HUES64 (cell line): Measurements from ENCODE around the gene UBE4B.

ENCODE experiments used
- H3K27ac ChIP-seq: 2 replicates; pipeline ENCODE4 v1.7.0; 2013; ENCODE audit warnings: low read depth, low read length, inconsistent platforms
- H3K27me3 ChIP-seq: 2 replicates; pipeline ENCODE4 v1.6.1; 2013; ENCODE audit warnings: mild to moderate bottlenecking, low read length; ENCODE audit not compliant: insufficient read depth
- H3K36me3 ChIP-seq: 2 replicates; pipeline ENCODE4 v1.6.1; 2013; ENCODE audit warnings: mild to moderate bottlenecking, low read length; ENCODE audit not compliant: insufficient read depth
- H3K4me1 ChIP-seq: 2 replicates; pipeline ENCODE4 v1.6.1; 2013; ENCODE audit warnings: mild to moderate bottlenecking, low read length, moderate library complexity; ENCODE audit not compliant: insufficient read depth
- H3K4me3 ChIP-seq: 2 replicates; pipeline ENCODE4 v1.5.1; 2013; ENCODE audit warnings: mild to moderate bottlenecking, low read length, moderate library complexity
- H3K9ac ChIP-seq: 2 replicates; pipeline ENCODE4 v1.6.1; 2013; ENCODE audit warnings: mild to moderate bottlenecking, low read depth, low read length
- H3K9me3 ChIP-seq: 2 replicates; pipeline ENCODE4 v1.6.1; 2013; ENCODE audit warnings: low read depth, low read length; ENCODE audit not compliant: insufficient read depth
- WGBS: fragments of 150-250, 120-280 bp; methylation state at CpG from one replicate; pipeline ENCODE4 v1.1.7; 2013; ENCODE audit warnings: missing lambda C conversion rate; 5-methylcytosine and 5-hydroxymethylcytosine counted together

The UBE4B gene

DNA sequence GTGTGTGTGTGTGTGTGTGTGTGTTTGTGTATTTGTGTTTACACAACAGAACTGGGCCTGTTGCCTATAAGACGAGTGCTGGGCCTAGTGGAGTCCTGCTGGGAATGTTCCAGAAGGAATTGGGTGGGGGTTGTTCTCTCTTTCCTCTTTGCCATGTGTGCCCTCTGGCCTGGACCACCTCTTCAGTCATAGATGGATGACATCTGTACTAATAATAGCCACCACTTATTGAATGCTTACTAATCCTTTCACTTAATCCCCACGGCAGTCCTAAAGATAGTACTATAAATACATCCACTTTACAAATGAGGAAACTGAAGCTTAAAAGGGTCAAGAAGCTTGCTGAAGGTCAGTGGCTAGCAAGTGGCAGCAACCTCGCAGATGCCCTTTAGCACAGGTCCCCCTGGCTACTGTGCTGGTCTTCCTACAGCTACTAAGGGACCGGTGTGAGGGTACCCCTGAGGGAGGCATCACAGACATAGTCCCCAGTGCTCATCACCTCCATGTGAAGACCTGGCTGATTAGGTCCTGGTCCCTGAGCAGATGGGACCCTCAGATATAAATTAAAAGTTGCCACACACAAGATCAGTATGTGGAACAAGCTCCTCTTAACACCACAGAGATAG, 122.4 kb downstream of the UBE4B start:
- Histone ChIP-seq H3K4me3 (no peak overlapping the region), H3K36me3 (peaks cover 35% of the 10 kb centered on the region), H3K27ac (no peak overlapping the region), H3K4me1 (no peaks in the 10 kb centered on the region), H3K27me3 (no peaks in the 10 kb centered on the region), H3K9ac (no peak overlapping the region), H3K9me3 (no peaks in the 10 kb centered on the region)
- WGBS: 97% methylated on average over 4 of the region's 4 CpGs

DNA sequence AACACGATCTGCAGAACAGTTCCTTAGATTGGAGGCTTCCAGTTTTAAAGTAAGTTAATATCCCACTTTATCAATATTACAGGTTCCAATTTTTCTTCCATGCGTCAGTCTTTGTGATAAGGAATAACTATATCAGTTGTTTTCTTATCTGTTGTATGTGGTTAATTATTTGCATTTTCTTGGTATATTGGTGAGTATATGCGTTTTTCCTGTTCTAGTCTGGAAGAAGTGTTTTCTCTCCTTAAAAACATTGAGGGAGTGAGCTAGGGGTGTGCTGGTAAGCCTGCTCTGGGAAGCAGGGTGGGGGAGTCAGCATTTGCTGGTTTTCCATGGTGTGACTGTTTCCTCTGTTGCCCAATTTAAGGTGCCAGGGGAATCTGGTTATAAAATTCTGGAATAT, 127.4 kb downstream of the UBE4B start:
- Histone ChIP-seq H3K27ac (no peak overlapping the region), H3K27me3 (no peaks in the 10 kb centered on the region), H3K4me1 (no peaks in the 10 kb centered on the region), H3K9me3 (no peaks in the 10 kb centered on the region), H3K4me3 (no peak overlapping the region), H3K9ac (no peak overlapping the region), H3K36me3 (peaks cover 57% of the 10 kb centered on the region)
- 92% methylated on average over 3 of the region's 3 CpGs for WGBS

DNA sequence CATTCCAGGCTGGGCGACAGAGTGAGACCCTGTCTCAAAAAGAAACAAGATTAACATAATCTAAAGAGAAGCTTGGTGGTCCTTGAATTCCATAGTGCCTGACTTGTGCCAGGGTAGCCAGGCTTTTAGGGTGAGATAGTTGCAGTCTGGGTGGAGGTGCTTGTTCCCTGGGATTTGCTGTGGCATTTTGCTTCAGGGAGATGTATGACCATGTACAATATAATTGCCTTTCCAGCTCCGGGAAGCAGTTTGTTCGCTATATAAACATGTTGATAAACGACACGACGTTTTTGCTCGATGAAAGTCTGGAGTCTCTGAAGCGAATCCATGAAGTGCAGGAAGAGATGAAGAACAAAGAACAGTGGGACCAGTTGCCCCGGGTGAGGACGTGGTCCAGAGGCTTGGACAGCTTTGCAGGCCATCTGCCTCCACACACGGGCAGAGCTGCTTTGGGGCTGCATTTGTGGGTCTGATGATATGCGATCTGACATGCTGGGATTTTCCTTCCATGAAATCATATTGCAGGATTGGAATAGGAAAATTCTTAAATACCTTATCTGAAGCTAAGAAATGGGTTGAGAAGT, 128.2 kb downstream of the UBE4B start:
- no peaks in the 10 kb centered on the region for H3K27me3 ChIP-seq
- H3K9me3 ChIP-seq: no peaks in the 10 kb centered on the region
- H3K4me1 ChIP-seq: no peaks in the 10 kb centered on the region
- no peak overlapping the region for H3K4me3 ChIP-seq
- WGBS: 95% methylated on average over 12 of the region's 12 CpGs
- no peak overlapping the region for H3K27ac ChIP-seq
- peaks cover 65% of the 10 kb centered on the region for H3K36me3 ChIP-seq
- H3K9ac ChIP-seq: no peak overlapping the region

DNA sequence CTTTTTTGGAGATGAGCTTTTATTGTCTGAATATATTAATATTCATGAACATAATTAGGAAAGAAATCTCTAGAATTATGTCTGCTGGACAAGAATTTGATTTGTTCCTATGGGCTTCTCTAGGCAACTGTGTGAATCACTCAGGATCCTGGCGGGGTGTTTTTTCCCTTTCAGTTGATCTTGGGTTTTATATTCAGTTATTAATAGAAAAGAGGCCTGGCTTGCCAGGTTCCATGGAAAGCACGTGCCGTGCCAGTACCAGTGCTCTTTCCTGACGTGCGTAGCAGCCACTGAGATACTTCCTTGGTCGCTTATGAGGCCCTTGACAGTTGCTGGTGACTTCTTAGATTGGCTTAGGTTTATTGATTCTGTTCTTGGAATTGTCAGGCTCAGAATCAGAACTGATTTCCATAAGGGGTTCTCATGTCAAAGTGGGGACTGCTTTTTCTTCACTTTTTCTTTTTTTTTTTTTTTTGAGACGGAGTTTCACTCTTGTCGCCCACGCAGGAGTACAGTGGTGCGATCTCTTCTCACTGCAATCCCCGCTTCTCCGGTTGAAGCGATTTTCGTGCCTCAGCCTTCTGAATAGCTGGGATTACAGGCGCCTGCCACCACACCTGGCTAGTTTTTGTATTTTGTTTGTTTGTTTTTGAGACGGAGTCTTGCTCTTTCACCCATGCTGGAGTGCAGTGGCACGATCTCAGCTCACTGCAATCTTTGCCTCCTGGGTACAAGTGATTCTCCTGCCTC, 129.0 kb downstream of the UBE4B start:
- Histone ChIP-seq H3K36me3 (peaks cover 64% of the 10 kb centered on the region), H3K4me3 (no peak overlapping the region), H3K9ac (no peak overlapping the region), H3K9me3 (no peaks in the 10 kb centered on the region), H3K4me1 (no peaks in the 10 kb centered on the region), H3K27me3 (no peaks in the 10 kb centered on the region), H3K27ac (no peak overlapping the region)
- 96% methylated on average over 17 of the region's 17 CpGs for WGBS

DNA sequence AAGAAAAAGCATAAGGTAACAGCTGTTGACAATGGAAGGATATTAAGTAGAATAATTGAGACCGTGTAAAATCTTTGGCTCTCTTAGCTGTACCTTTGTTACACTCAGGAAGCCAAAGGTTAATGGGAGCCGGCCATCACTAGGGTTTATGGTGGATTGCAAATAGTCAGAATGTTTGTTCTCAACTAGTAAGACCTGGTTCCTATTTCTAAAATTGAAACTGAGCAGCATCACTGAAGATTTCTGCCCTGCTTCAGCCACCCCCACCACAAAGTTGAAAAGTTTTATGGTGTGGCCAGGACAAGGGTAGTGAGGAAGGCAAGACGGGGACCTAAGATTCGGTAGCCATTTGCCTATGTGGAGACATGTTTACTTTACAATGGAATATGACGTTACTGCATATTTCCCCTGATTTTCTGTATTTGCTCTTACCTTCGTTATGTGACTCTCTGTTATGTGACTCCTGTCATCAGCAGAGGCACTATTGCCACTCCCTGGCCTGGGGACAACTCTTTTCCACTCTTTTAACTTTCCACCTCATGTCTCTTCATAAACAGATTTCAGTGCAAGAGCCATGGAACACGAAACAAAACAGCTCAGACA, 136.3 kb downstream of the UBE4B start:
- Histone ChIP-seq H3K27ac (no peak overlapping the region), H3K27me3 (no peaks in the 10 kb centered on the region), H3K4me3 (no peak overlapping the region), H3K9me3 (no peaks in the 10 kb centered on the region), H3K36me3 (peaks cover 78% of the 10 kb centered on the region), H3K4me1 (no peaks in the 10 kb centered on the region), H3K9ac (no peak overlapping the region)
- 93% methylated on average over 7 of the region's 7 CpGs for WGBS

DNA sequence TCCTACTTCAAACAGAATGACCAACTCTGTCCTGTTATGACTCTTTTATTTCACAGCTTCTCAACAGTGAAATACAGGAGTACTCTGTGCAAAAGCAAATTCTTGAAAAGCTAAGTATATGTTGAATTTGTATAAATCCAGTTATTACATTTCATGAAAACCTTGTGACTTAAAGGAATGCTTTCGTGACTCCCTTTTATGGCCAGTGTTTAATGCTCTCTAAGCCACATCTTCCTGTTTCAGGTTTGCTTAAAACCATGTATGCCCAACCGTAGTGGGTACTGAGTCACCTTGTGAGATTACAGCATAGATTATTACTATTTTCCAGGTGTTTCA, 137.4 kb downstream of the UBE4B start:
- no peaks in the 10 kb centered on the region for H3K9me3 ChIP-seq
- H3K27ac ChIP-seq: no peak overlapping the region
- H3K4me3 ChIP-seq: no peak overlapping the region
- no peak overlapping the region for H3K9ac ChIP-seq
- no peaks in the 10 kb centered on the region for H3K27me3 ChIP-seq
- peaks cover 70% of the 10 kb centered on the region for H3K36me3 ChIP-seq
- no peaks in the 10 kb centered on the region for H3K4me1 ChIP-seq
- 93% methylated on average over 2 of the region's 2 CpGs for WGBS

DNA sequence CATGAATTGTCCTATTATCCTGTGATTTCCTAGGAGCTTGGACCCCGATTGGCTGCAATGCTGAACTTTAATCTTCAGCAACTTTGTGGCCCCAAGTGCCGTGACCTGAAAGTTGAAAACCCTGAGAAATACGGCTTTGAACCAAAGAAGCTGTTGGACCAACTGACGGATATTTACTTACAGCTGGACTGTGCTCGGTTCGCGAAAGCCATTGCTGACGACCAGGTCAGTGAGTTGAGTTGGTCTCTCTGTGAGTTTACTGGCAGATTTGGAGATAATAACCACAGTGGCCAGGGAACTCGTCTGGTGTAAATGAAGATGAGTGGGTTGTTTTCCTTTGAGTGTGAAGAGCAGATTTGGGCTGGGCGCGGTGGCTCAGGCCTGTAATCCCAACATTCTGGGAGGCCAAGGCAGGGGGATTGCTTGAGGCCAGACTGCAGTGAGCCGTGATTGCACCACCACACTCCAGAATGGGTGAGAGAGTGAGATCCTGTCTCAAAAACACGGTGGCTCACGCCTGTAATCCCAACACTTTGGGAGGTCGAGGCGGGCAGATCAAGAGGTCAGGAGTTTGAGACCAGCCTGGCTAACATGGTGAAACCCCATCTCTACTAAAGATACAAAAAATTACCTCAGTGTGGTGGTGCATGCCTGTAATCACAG, 138.5 kb downstream of the UBE4B start:
- Histone ChIP-seq H3K4me3 (no peak overlapping the region), H3K9ac (no peak overlapping the region), H3K9me3 (no peaks in the 10 kb centered on the region; the same call in 1 of the 2 replicates), H3K36me3 (peaks cover 66% of the 10 kb centered on the region), H3K4me1 (no peaks in the 10 kb centered on the region), H3K27ac (no peak overlapping the region), H3K27me3 (no peaks in the 10 kb centered on the region)
- WGBS: 97% methylated on average over 16 of the region's 16 CpGs

DNA sequence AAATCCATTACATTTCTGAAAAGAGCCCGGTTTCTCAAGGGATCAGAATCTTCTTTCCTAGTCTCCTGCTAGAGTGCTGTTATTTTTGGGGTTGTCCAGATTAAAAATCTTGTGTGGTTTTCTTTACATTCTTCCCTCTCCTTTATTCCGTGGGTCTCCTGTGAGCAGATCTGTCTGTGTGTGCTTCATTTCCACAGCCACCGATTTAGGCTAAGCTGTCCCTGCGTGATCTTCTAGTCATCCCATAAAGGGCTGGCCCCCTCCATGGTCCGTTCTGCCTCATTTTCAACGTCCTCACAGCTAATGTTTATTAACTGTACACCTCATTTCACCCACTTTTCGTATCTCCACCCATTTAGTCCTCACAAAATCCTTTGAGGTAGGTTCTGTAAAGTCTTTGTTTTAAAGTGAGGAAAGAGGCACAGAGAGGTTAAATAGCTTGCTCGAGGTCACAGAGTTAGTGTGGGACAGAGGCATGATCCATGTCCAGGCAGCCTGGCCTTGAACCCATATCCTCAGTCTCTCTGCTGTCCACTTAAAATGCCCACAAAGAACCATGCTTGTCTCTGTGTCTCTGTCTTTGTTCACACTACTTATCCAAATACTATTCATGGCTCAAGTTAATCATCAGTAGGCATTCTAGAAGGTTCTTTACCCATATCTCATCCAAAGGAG, 139.4 kb downstream of the UBE4B start:
- Histone ChIP-seq H3K27ac (no peak overlapping the region), H3K36me3 (peaks cover 62% of the 10 kb centered on the region), H3K9ac (no peak overlapping the region), H3K4me1 (no peaks in the 10 kb centered on the region), H3K4me3 (no peak overlapping the region), H3K9me3 (no peaks in the 10 kb centered on the region; the same call in 1 of the 2 replicates), H3K27me3 (no peaks in the 10 kb centered on the region)
- 95% methylated on average over 8 of the region's 8 CpGs for WGBS

DNA sequence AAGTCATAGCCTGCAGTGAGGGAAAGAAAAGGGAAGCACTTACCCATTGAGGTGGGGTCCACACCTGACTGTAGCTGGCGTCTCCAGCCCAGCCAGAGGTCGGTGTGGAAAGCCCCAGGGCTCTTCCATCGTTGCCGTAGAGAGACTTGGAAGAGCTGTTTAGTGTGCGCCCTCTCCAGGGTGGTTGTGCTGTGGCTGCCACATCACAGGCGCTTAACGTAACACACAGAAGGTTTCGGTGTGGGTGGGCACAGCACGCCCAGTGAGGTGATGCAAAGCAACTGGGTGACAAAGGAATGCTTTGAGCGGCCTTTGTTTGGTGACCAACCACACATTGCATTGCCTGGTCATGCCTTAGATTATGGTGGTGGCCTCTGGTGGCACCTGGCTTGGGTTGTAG, 140.8 kb downstream of the UBE4B start:
- Histone ChIP-seq H3K9me3 (no peaks in the 10 kb centered on the region; the same call in 1 of the 2 replicates), H3K4me1 (peaks cover 11% of the 10 kb centered on the region), H3K36me3 (peaks cover 53% of the 10 kb centered on the region), H3K27me3 (no peaks in the 10 kb centered on the region), H3K27ac (no peak overlapping the region), H3K4me3 (no peak overlapping the region), H3K9ac (no peak overlapping the region)
- 97% methylated on average over 10 of the region's 10 CpGs for WGBS

DNA sequence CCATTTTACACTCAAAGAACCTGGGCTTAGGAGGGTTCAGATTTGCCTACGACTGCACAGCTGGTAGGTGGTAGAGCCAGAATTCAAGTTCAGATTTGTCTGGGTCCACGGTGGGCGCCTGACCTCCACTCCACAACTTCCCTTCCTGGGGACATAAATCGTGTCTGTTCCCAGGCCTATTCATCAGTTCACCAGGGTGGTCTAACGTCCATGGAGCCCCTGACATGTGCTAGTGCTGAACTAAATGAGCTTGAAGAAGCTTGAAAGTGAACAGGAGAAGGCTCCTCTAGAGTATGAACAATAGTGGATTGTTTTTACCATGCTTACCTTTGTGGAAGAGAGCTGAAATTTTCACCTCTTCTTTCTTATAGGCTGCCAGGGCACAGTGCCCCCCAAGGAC, 145.1 kb downstream of the UBE4B start:
- 74% methylated on average over 5 of the region's 5 CpGs for WGBS
- Histone ChIP-seq H3K9ac (peak overlapping the region; percentile 7; the same call in 1 of the 2 replicates), H3K36me3 (peaks cover 37% of the 10 kb centered on the region), H3K4me1 (peaks cover 30% of the 10 kb centered on the region), H3K9me3 (no peaks in the 10 kb centered on the region; the same call in 1 of the 2 replicates), H3K27me3 (no peaks in the 10 kb centered on the region), H3K4me3 (no peak overlapping the region), H3K27ac (peak overlapping the region; percentile 58)
